Measurements from ENCODE around the gene PCDHA10. TPM values are rescaled to one million over a fixed set of nuclear protein-coding genes. Genes with fewer than 3 reads are reported as not detected.

PCDHA10 gene
- total and polyA plus RNA-seq, 4 experiments from 2014 or later = not detected

- Mint-ChIP-seq H3K27me3 (peaks cover 16 to 19% of the 10 kb centered on the region in 2 donors), H3K4me1 (no peaks in the 10 kb centered on the region), H3K36me3 (peaks cover 0 to 2% of the 10 kb centered on the region in 2 donors), H3K4me3 (no peak overlapping the region), H3K9me3 (peaks cover 0 to 61% (median 40%) of the 10 kb centered on the region in 8 donors), H3K27ac (peak overlapping the region in 1 of 7 donors; percentile 8)
- no peak for DNase-seq
- Histone ChIP-seq H3K4me1 (ENCODE audit: insufficient read depth, low read length) (no peaks in the 10 kb centered on the region), H3K9me3 (ENCODE audit: control insufficient read depth in 1 of 2, low read length in 2 of 2) (no peaks in the 10 kb centered on the region), H3K36me3 (ENCODE audit: insufficient read depth, low read length) (no peaks in the 10 kb centered on the region), H3K27me3 (ENCODE audit: insufficient read depth, low read length) (no peaks in the 10 kb centered on the region), H3K4me3 (ENCODE audit: low read length in 2 of 2) (no peak overlapping the region), H3K27ac (ENCODE audit: low read depth, low read length) (no peak overlapping the region)
- intact Hi-C loops (cut with micrococcal nuclease) = no loop called here
- POLR2A ChIA-PET (ENCODE audit: partially characterized antibody) = no interaction called here
- CTCF ChIA-PET (ENCODE audit: partially characterized antibody) = no interaction called here
Measured at GRCh38 chr5:140883373-140883772, 27.7 kb downstream of the PCDHA10 start.

- H3K36me3 Mint-ChIP-seq = peaks cover 0 to 2% of the 10 kb centered on the region in 2 donors
- CTCF ChIA-PET (ENCODE audit: partially characterized antibody) = no interaction called here
- intact Hi-C loops (cut with micrococcal nuclease) = no loop called here
Measured at GRCh38 chr5:140883927-140884697, 28.4 kb downstream of the PCDHA10 start.

GRCh38 chr5:140916325-140916724 is 60.6 kb downstream of the PCDHA10 start:
- Mint-ChIP-seq H3K4me1 (no peaks in the 10 kb centered on the region), H3K36me3 (no peaks in the 10 kb centered on the region), H3K4me3 (no peak overlapping the region), H3K27ac (no peak overlapping the region), H3K27me3 (peaks cover 2 to 4% of the 10 kb centered on the region in 2 donors), H3K9me3 (peaks cover 2 to 21% (median 8%) of the 10 kb centered on the region in 8 donors)
- no peaks in the 10 kb centered on the region for H3K4me1 ChIP-seq (ENCODE audit: insufficient read depth, low read length)
- ChIA-PET POLR2A (ENCODE audit: partially characterized antibody) (no interaction called here), CTCF (ENCODE audit: partially characterized antibody) (no interaction called here)
- H3K4me3 ChIP-seq (ENCODE audit: low read length in 2 of 2) = no peak overlapping the region
- intact Hi-C loops (cut with micrococcal nuclease) = no loop called here
- no peaks in the 10 kb centered on the region for H3K36me3 ChIP-seq (ENCODE audit: insufficient read depth, low read length)
- no peak for DNase-seq
- no peaks in the 10 kb centered on the region for H3K9me3 ChIP-seq (ENCODE audit: control insufficient read depth in 1 of 2, low read length in 2 of 2)
- no peak overlapping the region for H3K27ac ChIP-seq (ENCODE audit: low read depth, low read length)
- no peaks in the 10 kb centered on the region for H3K27me3 ChIP-seq (ENCODE audit: insufficient read depth, low read length)

More at GRCh38 chr5:140883927-140884697, 28.4 kb downstream of the PCDHA10 start:
- Mint-ChIP-seq H3K4me3 (no peak overlapping the region), H3K27ac (no peak overlapping the region), H3K27me3 (peaks cover 13 to 19% of the 10 kb centered on the region in 2 donors), H3K4me1 (no peaks in the 10 kb centered on the region), H3K9me3 (peaks cover 0 to 56% (median 37%) of the 10 kb centered on the region in 8 donors)
- no peak for DNase-seq
- Histone ChIP-seq H3K4me1 (ENCODE audit: insufficient read depth, low read length) (no peaks in the 10 kb centered on the region), H3K27ac (ENCODE audit: low read depth, low read length) (no peak overlapping the region), H3K27me3 (ENCODE audit: insufficient read depth, low read length) (no peaks in the 10 kb centered on the region), H3K36me3 (ENCODE audit: insufficient read depth, low read length) (no peaks in the 10 kb centered on the region), H3K4me3 (ENCODE audit: low read length in 2 of 2) (no peak overlapping the region), H3K9me3 (ENCODE audit: control insufficient read depth in 1 of 2, low read length in 2 of 2) (no peaks in the 10 kb centered on the region)
- POLR2A ChIA-PET (ENCODE audit: partially characterized antibody) = no interaction called here

Other genes starting within 250 kb of the PCDHA10 start
- gene CD14, start 222.7 kb upstream of the PCDHA10 start, total RNA-seq = 1 to 10 TPM; 4.9 to 5.2 TPM
- 1 to 10 TPM; 2.7 to 3.2 TPM for gene CD14, start 222.7 kb upstream of the PCDHA10 start, polyA plus RNA-seq
- gene TMCO6, start 216.4 kb upstream of the PCDHA10 start, total RNA-seq = 10 to 100 TPM; 50.0 to 56.3 TPM
- gene TMCO6, start 216.4 kb upstream of the PCDHA10 start, polyA plus RNA-seq = 10 to 100 TPM; 15.7 to 18.3 TPM
- 10 to 100 TPM; 38.0 TPM for gene NDUFA2, start 208.3 kb upstream of the PCDHA10 start, total RNA-seq
- gene NDUFA2, start 208.3 kb upstream of the PCDHA10 start, polyA plus RNA-seq = 100 to 1,000 TPM; 132 to 135 TPM
- gene IK, start 208.1 kb upstream of the PCDHA10 start, total RNA-seq = 100 to 1,000 TPM; 178 to 185 TPM
- gene IK, start 208.1 kb upstream of the PCDHA10 start, polyA plus RNA-seq = 100 to 1,000 TPM; 147 to 205 TPM
- 10 to 100 TPM; 47.1 to 49.6 TPM for gene WDR55, start 191.0 kb upstream of the PCDHA10 start, total RNA-seq
- 10 to 100 TPM; 12.4 to 19.5 TPM for gene WDR55, start 191.0 kb upstream of the PCDHA10 start, polyA plus RNA-seq
- gene DND1, start 182.3 kb upstream of the PCDHA10 start, total RNA-seq = 1 to 10 TPM; 4.0 to 5.0 TPM
- not detected for gene DND1, start 182.3 kb upstream of the PCDHA10 start, polyA plus RNA-seq
- gene HARS1, start 164.5 kb upstream of the PCDHA10 start, total RNA-seq = 10 to 100 TPM; 60.7 to 63.5 TPM
- 10 to 100 TPM; 70.8 to 72.9 TPM for gene HARS1, start 164.5 kb upstream of the PCDHA10 start, polyA plus RNA-seq
- gene HARS2, start 164.4 kb upstream of the PCDHA10 start, total RNA-seq = 10 to 100 TPM; 61.6 to 67.5 TPM
- 10 to 100 TPM; 17.8 to 26.5 TPM for gene HARS2, start 164.4 kb upstream of the PCDHA10 start, polyA plus RNA-seq
- gene ZMAT2, start 155.4 kb upstream of the PCDHA10 start, total RNA-seq = 10 to 100 TPM; 56.3 to 57.4 TPM
- gene ZMAT2, start 155.4 kb upstream of the PCDHA10 start, polyA plus RNA-seq = 10 to 100 TPM; 65.9 to 76.5 TPM
- gene PCDHA1, start 69.8 kb upstream of the PCDHA10 start, total RNA-seq = not detected
- not detected for gene PCDHA1, start 69.8 kb upstream of the PCDHA10 start, polyA plus RNA-seq
- gene PCDHA2, start 61.0 kb upstream of the PCDHA10 start, total RNA-seq = not detected
- gene PCDHA2, start 61.0 kb upstream of the PCDHA10 start, polyA plus RNA-seq = not detected
- not detected for gene PCDHA3, start 54.8 kb upstream of the PCDHA10 start, total RNA-seq
- not detected for gene PCDHA3, start 54.8 kb upstream of the PCDHA10 start, polyA plus RNA-seq
- gene PCDHA4, start 48.8 kb upstream of the PCDHA10 start, total RNA-seq = not detected
- gene PCDHA4, start 48.8 kb upstream of the PCDHA10 start, polyA plus RNA-seq = not detected
- gene PCDHA5, start 34.3 kb upstream of the PCDHA10 start, total RNA-seq = not detected
- not detected for gene PCDHA5, start 34.3 kb upstream of the PCDHA10 start, polyA plus RNA-seq
- gene PCDHA6, start 27.9 kb upstream of the PCDHA10 start, total RNA-seq = not detected
- gene PCDHA6, start 27.9 kb upstream of the PCDHA10 start, polyA plus RNA-seq = not detected
- gene PCDHA7, start 21.6 kb upstream of the PCDHA10 start, total RNA-seq = not detected
- not detected for gene PCDHA7, start 21.6 kb upstream of the PCDHA10 start, polyA plus RNA-seq
- gene PCDHA8, start 14.7 kb upstream of the PCDHA10 start, total RNA-seq = not detected
- not detected for gene PCDHA8, start 14.7 kb upstream of the PCDHA10 start, polyA plus RNA-seq
- not detected for gene PCDHA9, start 7.5 kb upstream of the PCDHA10 start, total RNA-seq
- gene PCDHA9, start 7.5 kb upstream of the PCDHA10 start, polyA plus RNA-seq = not detected
- gene PCDHA11, start 13.1 kb downstream of the PCDHA10 start, total RNA-seq = not detected
- gene PCDHA11, start 13.1 kb downstream of the PCDHA10 start, polyA plus RNA-seq = not detected
- gene PCDHA12, start 19.4 kb downstream of the PCDHA10 start, total RNA-seq = not detected
- not detected for gene PCDHA12, start 19.4 kb downstream of the PCDHA10 start, polyA plus RNA-seq
- not detected for gene PCDHA13, start 26.2 kb downstream of the PCDHA10 start, total RNA-seq
- not detected for gene PCDHA13, start 26.2 kb downstream of the PCDHA10 start, polyA plus RNA-seq
- not detected for gene PCDHAC1, start 70.4 kb downstream of the PCDHA10 start, total RNA-seq
- gene PCDHAC1, start 70.4 kb downstream of the PCDHA10 start, polyA plus RNA-seq = not detected
- gene PCDHAC2, start 110.6 kb downstream of the PCDHA10 start, total RNA-seq = not detected
- not detected for gene PCDHAC2, start 110.6 kb downstream of the PCDHA10 start, polyA plus RNA-seq
- gene PCDHB1, start 195.5 kb downstream of the PCDHA10 start, total RNA-seq = not detected
- gene PCDHB1, start 195.5 kb downstream of the PCDHA10 start, polyA plus RNA-seq = not detected
- gene PCDHB2, start 238.7 kb downstream of the PCDHA10 start, total RNA-seq = 1 to 10 TPM in 1 of 2 experiments, under 1 TPM in 1; 0.28 to 1.3 TPM
- under 1 TPM in 1 of 2 donors, not detected in 1; 0.08 TPM for gene PCDHB2, start 238.7 kb downstream of the PCDHA10 start, polyA plus RNA-seq
- not detected for gene PCDHB3, start 244.6 kb downstream of the PCDHA10 start, total RNA-seq
- gene PCDHB3, start 244.6 kb downstream of the PCDHA10 start, polyA plus RNA-seq = not detected

Measured in CD4-positive, alpha-beta memory T cell (primary cell).